Panc1 (cell line): ENCODE measurements around the gene TDRKH.

ENCODE experiments used
- CTCF ChIP-seq: fragments of 450-650 bp; IDR thresholded peaks from 2 replicates; pipeline ENCODE4 v1.5.1; 2017; ENCODE audit warnings: mild to moderate bottlenecking
- POLR2AphosphoS5 ChIP-seq: IDR thresholded peaks from 2 replicates; pipeline ENCODE4 v1.6.1; 2012; ENCODE audit warnings: mild to moderate bottlenecking, low read depth, low read length, moderate library complexity
- REST ChIP-seq, 2 experiments: IDR thresholded peaks; 2 replicates each; pipeline ENCODE4 v1.6.1; 2011 to 2012; ENCODE audit warnings: low read depth in 2 of 2, control low read depth in 1 of 2, low read length in 1 of 2, mild to moderate bottlenecking in 1 of 2, moderate library complexity in 1 of 2; ENCODE audit not compliant: insufficient read depth in 1 of 2
- SIN3A ChIP-seq: IDR thresholded peaks from 2 replicates; pipeline ENCODE4 v1.6.1; 2012; ENCODE audit warnings: low read depth, mild to moderate bottlenecking, low read length, moderate library complexity, borderline replicate concordance; ENCODE audit not compliant: insufficient read depth

GRCh38 chr1:151728151-151729054 is 61.9 kb downstream of the TDRKH start:
- TF ChIP-seq CTCF: 0 out of 2 replicates have a peak, but pooled peaks have one; percentile 3
- TF ChIP-seq SIN3A: no peak
- TF ChIP-seq REST (IDR thresholded peaks at IDR 0.05; ENCODE audit: insufficient read depth in 1 of 2, low read depth in 2 of 2, low read length in 1 of 2): no peak
- TF ChIP-seq POLR2AphosphoS5: no peak
